Duodenal mucosa (tissue), 2 donors: ENCODE measurements around the gene CATSPER4.

ENCODE experiments used
- H3K27ac ChIP-seq: one replicate; pipeline ENCODE4 v1.7.0; 2013; ENCODE audit warnings: low read depth, low read length
- H3K27me3 ChIP-seq, 2 donors: one replicate each; pipeline ENCODE4 v1.7.0; 2013; ENCODE audit warnings: low read length in 2 of 2, control low read depth in 1 of 2; ENCODE audit not compliant: insufficient read depth in 2 of 2, control insufficient read depth in 1 of 2
- H3K36me3 ChIP-seq, 2 donors: one replicate each; pipeline ENCODE4 v1.7.0; 2013; ENCODE audit warnings: low read length in 2 of 2, control low read depth in 1 of 2; ENCODE audit not compliant: insufficient read depth in 2 of 2, control insufficient read depth in 1 of 2
- H3K4me1 ChIP-seq, 2 donors: one replicate each; pipeline ENCODE4 v1.7.0; 2013; ENCODE audit warnings: low read length in 2 of 2, control low read depth in 1 of 2; ENCODE audit not compliant: insufficient read depth in 2 of 2, control insufficient read depth in 1 of 2
- H3K4me3 ChIP-seq, 2 donors: one replicate each; pipeline ENCODE4 v1.7.0; 2013; ENCODE audit warnings: low read length in 2 of 2, low read depth in 1 of 2
- H3K9ac ChIP-seq, 2 donors: one replicate each; pipeline ENCODE4 v1.7.0; 2013; ENCODE audit warnings: low read length in 2 of 2, low read depth in 1 of 2
- H3K9me3 ChIP-seq, 2 donors: one replicate each; pipeline ENCODE4 v1.7.0; 2013; ENCODE audit warnings: low read length in 2 of 2, control low read depth in 1 of 2; ENCODE audit not compliant: control insufficient read depth in 1 of 2

CATSPER4 gene

DNA sequence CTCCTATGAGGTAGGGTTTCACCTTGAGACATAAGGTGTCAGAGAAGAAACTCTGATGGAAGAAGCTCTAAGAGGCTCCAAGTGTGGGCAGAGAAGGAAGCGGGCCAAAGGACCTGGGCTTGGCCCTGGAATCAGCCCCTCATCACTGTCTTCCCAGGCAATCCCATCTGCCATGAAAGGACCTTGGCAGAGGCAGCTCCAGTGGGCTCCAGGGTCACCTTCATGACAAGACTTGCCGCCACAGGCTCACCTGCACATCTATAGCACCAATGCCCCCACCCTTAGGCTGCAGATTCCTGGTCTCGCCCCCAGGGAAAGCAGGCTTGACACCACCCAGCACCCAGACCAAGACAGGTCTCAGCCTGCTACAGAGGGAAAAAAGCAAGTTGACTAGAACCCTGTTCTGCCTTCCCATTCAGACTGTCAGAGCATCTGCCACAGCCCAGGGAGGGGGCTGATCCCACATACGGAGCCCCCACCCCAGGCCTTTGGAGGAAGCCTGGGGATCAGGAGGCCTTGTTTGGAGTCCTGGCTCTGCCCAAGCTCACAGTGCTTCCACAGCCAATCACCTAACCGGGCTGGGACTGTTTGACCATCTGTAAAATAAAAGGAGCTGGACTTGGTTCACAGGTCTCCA, 32.0 kb upstream of the CATSPER4 start:
- Histone ChIP-seq H3K4me3 (no peak overlapping the region), H3K27ac (no peak overlapping the region), H3K36me3 (no peaks in the 10 kb centered on the region), H3K9me3 (no peaks in the 10 kb centered on the region), H3K9ac (no peak overlapping the region), H3K4me1 (peaks cover 6 to 8% of the 10 kb centered on the region in 2 donors), H3K27me3 (peaks cover 35 to 46% of the 10 kb centered on the region in 2 donors)

DNA sequence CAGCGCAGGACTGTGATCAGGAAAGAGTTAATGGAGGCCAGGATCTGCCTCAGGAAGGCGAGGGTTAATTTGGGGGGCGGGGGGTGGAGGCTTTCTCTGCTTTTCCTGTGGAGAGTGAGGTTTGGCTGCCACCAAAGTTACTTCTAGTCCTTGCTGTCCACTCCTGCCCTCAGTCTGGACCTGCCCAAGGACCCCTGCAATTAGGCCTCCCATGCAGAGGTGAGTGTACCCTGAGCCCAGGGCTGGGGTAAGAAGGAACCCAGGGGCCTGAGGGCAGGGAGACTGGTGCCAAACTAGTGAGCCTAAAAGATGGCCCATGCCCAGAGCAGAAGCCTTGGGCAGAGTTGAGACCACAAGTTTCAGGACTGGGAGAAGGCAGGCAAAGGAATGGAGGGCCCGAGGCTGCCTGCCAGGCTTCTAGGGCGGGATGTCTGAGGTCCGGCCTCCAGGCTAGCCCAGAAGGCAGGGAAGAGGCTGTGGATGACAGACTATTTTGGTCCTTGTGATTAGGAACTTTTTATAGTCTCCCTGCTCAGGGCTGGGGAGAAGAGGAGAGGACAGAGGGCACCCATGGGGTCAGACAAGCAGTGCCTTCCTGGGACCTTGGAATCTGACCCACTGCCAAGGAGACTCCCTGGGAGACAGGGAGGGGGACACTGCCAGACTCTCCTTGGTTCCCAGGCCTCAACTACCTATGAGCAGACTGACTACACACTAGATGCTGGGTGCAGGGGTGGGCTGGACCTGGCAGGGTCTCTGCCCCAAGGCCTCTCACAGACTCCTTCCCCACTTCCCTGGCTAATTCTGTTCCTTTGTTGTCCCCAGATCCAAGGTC, 31.3 kb upstream of the CATSPER4 start, which contains the start of gene FAM110D:
TSS of gene FAM110D (plus strand) at position 172 of the 835 bp plus-strand sequence. CDS start 2,213 bp downstream, outside the sequence.
- H3K9me3 ChIP-seq: no peaks in the 10 kb centered on the region
- H3K27me3 ChIP-seq: peaks cover 35 to 46% of the 10 kb centered on the region in 2 donors
- H3K4me1 ChIP-seq: peaks cover 8 to 10% of the 10 kb centered on the region in 2 donors
- no peaks in the 10 kb centered on the region for H3K36me3 ChIP-seq
- H3K4me3 ChIP-seq: peak within 1 kb of the TSS in 1 of 2 donors; percentile 32
- H3K9ac ChIP-seq: no peak within 1 kb of the TSS
- no peak within 1 kb of the TSS for H3K27ac ChIP-seq

DNA sequence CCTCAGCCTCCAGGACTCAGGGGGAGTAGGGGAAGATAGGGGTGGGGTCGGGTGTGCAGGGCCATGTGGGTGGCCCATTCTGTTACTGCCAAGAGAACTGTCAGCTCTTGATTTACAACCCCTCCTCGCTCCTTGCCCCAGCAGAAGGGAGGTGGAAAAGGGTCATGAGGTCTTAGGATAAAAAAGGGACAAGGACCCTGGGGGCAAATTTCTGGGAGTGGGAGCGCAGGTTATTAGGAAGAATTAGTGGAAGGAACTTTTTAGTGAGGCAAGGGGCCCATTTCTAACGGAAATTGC, 30.7 kb upstream of the CATSPER4 start:
- H3K4me1 ChIP-seq: peaks cover 11 to 14% of the 10 kb centered on the region in 2 donors
- no peak overlapping the region for H3K27ac ChIP-seq
- peaks cover 35 to 46% of the 10 kb centered on the region in 2 donors for H3K27me3 ChIP-seq

DNA sequence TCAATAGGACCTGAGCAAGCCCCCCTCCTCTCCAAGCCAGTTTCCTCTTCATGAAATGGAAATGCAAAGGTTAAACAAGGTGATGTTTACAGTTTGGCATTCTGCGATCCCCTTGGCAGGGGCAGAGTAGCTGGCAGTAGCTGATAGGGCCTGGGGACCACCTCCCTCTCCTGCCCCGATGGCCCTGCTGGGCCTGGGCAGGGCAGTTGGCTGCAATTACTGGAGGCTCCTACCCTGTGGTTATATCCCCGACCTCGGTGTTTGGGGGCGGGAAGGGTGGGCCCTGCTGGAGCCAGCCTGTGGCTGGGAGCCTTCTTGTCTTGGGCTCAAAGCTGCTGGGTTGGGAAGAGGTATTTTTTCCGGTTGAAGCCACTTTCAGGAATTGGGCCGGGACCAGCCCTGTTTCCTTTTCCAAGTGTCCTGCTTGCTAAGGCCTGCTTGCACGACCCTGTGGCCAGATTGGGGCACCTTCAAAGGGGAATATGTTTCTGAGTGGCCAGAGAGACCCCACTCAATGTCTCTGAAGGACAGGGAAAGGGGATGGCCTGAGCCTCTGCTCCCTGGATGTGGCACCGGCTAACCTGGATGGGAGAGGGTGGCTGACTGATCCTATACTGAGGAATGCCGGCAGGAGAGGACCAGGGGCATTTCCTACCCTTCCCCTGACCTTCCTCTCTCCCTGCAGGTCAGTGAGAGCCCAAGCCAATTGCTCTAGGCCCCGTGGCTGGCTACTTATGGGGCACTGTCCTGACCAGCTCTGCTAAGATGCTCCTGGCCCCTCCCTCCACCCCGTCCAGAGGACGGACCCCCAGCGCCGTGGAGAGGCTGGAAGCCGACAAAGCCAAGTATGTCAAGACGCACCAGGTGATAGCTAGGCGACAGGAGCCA, 29.6 kb upstream of the CATSPER4 start:
- Histone ChIP-seq H3K27ac (no peak overlapping the region), H3K9me3 (no peaks in the 10 kb centered on the region), H3K9ac (no peak overlapping the region), H3K4me1 (peaks cover 12 to 14% of the 10 kb centered on the region in 2 donors), H3K36me3 (no peaks in the 10 kb centered on the region), H3K4me3 (peak overlapping the region; percentile 54 to 61), H3K27me3 (peaks cover 24 to 42% of the 10 kb centered on the region in 2 donors)

More for the DNA sequence above, 30.7 kb upstream of the CATSPER4 start:
- Histone ChIP-seq H3K36me3 (no peaks in the 10 kb centered on the region), H3K9ac (no peak overlapping the region), H3K9me3 (no peaks in the 10 kb centered on the region), H3K4me3 (no peak overlapping the region)

DNA sequence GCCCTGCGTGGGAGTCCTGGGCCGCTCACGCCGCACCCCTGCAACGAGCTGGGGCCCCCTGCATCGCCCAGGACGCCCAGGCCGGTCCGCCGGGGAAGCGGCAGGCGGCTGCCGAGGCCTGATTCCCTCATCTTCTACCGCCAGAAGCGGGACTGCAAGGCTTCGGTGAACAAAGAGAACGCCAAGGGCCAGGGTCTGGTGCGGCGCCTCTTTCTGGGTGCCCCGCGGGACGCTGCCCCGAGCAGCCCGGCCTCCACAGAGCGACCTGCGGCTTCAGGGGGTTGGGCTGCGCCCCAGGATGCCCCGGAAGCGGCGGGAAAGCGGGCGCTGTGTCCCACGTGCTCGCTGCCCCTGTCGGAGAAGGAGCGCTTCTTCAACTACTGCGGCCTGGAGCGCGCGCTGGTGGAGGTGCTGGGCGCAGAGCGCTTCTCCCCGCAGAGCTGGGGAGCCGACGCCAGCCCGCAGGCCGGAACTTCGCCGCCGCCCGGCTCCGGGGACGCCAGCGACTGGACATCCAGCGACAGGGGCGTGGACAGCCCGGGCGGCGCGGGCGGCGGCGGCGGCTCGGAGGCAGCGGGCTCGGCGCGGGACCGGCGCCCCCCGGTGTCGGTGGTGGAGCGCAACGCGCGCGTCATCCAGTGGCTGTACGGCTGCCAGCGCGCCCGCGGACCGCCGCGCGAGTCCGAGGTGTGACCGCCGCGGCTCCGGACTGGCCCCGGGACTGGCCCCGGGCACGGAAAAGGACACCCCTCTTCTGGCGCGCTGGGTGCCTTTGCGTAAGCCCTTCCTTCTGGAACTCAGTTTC, 28.8 kb upstream of the CATSPER4 start:
- H3K36me3 ChIP-seq: no peaks in the 10 kb centered on the region
- no peak overlapping the region for H3K9ac ChIP-seq
- peaks cover 12 to 14% of the 10 kb centered on the region in 2 donors for H3K4me1 ChIP-seq
- no peaks in the 10 kb centered on the region for H3K9me3 ChIP-seq
- H3K27ac ChIP-seq: no peak overlapping the region
- H3K27me3 ChIP-seq: peaks cover 17 to 36% of the 10 kb centered on the region in 2 donors
- H3K4me3 ChIP-seq: peak overlapping the region; percentile 55 to 61

DNA sequence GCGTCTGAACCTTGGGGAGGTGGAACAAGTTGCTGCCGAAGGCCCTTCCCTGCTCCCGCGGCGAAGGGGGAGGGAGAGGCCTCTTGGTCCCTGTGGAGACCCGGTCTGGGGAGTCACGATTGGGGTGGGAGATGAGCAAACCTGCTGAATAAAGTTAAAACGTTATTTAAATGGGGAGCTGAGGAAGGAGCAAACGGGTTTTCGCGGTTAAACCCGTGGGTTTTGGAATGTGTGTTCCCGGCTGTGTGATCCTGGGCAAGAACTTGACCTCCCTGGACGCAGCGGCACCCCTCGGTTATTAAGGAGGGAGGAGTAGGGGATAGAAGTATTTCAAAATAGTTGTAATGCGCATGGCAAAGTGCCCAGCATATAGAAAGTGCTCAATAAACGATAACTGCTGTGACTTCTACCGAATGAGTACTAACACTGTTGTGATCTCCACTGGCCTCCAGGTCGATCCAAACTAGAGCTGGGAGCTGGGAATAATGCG, 28.1 kb upstream of the CATSPER4 start:
- H3K36me3 ChIP-seq: no peaks in the 10 kb centered on the region
- H3K4me3 ChIP-seq: peak overlapping the region; percentile 55 to 61
- H3K27me3 ChIP-seq: peaks cover 17 to 32% of the 10 kb centered on the region in 2 donors
- H3K9ac ChIP-seq: no peak overlapping the region
- H3K27ac ChIP-seq: no peak overlapping the region
- no peaks in the 10 kb centered on the region for H3K9me3 ChIP-seq
- peaks cover 12 to 14% of the 10 kb centered on the region in 2 donors for H3K4me1 ChIP-seq

DNA sequence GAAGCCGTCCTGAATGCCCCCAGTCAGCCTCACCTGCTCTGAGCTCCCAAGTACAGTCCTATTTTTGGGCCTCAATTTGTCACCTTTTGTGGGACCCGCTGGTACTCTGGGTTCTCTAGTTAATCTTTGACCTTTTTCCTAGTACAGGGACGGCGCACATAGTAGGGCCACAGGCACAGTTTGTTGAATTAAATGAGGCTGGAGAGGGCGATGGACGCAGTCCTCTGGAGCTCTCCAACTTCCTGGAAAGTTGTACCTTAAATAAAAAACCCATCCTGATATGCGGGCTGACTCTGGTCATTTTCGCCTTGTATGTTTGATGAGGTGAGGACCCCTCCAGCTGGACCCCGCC, 26.7 kb upstream of the CATSPER4 start:
- Histone ChIP-seq H3K27ac (no peak overlapping the region), H3K9me3 (no peaks in the 10 kb centered on the region)

DNA sequence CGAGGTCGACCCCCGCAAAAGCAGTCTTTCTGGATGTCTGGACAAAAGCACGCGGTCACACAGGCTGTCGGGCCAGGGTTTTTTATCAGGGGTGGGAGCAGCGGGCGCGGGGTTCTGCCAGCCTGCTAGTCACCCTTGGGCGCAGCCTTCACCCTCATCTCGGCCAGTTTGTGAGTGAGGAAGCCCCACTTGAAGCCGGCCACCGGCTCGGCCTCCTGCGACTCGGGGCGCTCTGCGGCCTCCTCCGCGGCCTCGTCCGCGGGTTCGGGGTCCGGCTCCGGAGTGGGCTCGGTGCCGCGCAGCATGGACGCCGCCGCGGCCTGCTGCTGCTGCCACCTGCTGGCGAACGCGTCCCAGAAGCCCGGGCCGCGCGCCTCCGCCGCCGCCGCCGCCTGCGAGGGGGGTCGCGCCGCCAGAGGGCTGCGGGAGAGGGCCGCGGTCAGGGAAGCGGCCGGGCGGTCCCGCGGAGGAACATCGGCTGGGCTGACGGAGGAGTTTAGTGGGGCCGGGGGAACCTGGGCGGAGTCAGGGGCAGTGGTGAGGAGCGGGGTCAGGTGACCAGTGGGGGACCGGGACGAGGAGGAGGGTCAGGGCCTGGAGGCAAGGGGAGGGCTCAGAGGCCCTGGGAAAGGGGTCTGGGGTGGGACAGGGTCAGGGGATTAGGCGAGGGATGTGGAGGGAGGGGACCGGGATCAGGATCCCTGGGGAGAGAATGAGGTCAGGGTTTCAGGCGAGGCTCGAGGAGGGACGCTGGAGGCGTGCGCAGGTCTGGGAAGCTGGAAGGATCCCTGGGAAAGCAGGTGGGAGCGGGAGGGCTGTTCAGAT, 26.2 kb upstream of the CATSPER4 start:
- no peak overlapping the region for H3K9ac ChIP-seq
- peaks cover 14% of the 10 kb centered on the region in 2 donors for H3K4me1 ChIP-seq
- H3K36me3 ChIP-seq: no peaks in the 10 kb centered on the region
- no peaks in the 10 kb centered on the region for H3K9me3 ChIP-seq
- peak overlapping the region; percentile 46 to 53 for H3K4me3 ChIP-seq
- no peak overlapping the region for H3K27ac ChIP-seq
- peaks cover 11 to 19% of the 10 kb centered on the region in 2 donors for H3K27me3 ChIP-seq

More for the DNA sequence above, 26.7 kb upstream of the CATSPER4 start:
- H3K9ac ChIP-seq: no peak overlapping the region
- no peaks in the 10 kb centered on the region for H3K36me3 ChIP-seq
- peak overlapping the region; percentile 46 to 53 for H3K4me3 ChIP-seq
- H3K4me1 ChIP-seq: peaks cover 12 to 14% of the 10 kb centered on the region in 2 donors
- peaks cover 11 to 22% of the 10 kb centered on the region in 2 donors for H3K27me3 ChIP-seq
